PC-3 (cell line): ENCODE data around the gene IL18R1. TPM values are rescaled to one million over a fixed set of nuclear protein-coding genes. Genes with fewer than 3 reads are reported as not detected.

Experiments
- ATAC-seq: fragments of 200-7000 bp; cut with Tn5 transposase; 2 replicates; pipeline ENCODE4 v1.9.1; 2020; ENCODE audit warnings: mild to moderate bottlenecking, moderate library complexity
- BruUV-seq: library from RNA; stranded (reverse); fragments of 400-500 nt; replicated peaks from 2 replicates; lab custom pipeline; 2021; lab: Mats Ljungman, UMichigan
- CTCF ChIA-PET: fragments of 300-600 bp; sonication (Branson Sonifier 250); formaldehyde crosslinking; loops from one replicate; lab custom pipeline; 2022; ENCODE audit warnings: antibody characterized with exemption; lab: Charles Lee
- POLR2A ChIA-PET: fragments of 300-600 bp; sonication (Branson Sonifier 250); formaldehyde crosslinking; loops from one replicate; lab custom pipeline; 2022; ENCODE audit warnings: antibody characterized with exemption; ENCODE audit not compliant: unreplicated experiment; lab: Charles Lee
- DNase-seq: peaks from one replicate; pipeline ENCODE4 v3.0.0-alpha.2; 2015
- H2AFZ ChIP-seq: fragments of 300-600 bp; sonication (generic); 2 replicates; pipeline ENCODE4 v1.6.0; 2016; ENCODE audit warnings: antibody characterized with exemption, low read length
- H3F3A ChIP-seq: fragments of 300-600 bp; sonication (generic); one replicate; pipeline ENCODE4 v1.6.0; 2017; ENCODE audit warnings: antibody characterized with exemption, low read length, control low read depth, mild to moderate bottlenecking; ENCODE audit not compliant: unreplicated experiment
- H3K27ac ChIP-seq: fragments of 300-600 bp; sonication (generic); 2 replicates; pipeline ENCODE4 v1.5.1; 2016; ENCODE audit warnings: mild to moderate bottlenecking, low read length
- H3K27me3 ChIP-seq: fragments of 300-600 bp; sonication (generic); 2 replicates; pipeline ENCODE4 v1.6.1; 2016; ENCODE audit warnings: low read length, mixed read lengths
- H3K36me3 ChIP-seq: fragments of 300-600 bp; sonication (generic); 2 replicates; pipeline ENCODE4 v1.6.1; 2016; ENCODE audit warnings: low read depth, mixed run types, low read length, mixed read lengths
- H3K4me1 ChIP-seq: fragments of 300-600 bp; sonication (generic); 2 replicates; pipeline ENCODE4 v1.5.1; 2016; ENCODE audit warnings: low read length; ENCODE audit not compliant: insufficient read depth
- H3K4me2 ChIP-seq: fragments of 300-600 bp; sonication (generic); 2 replicates; pipeline ENCODE4 v1.6.0; 2016; ENCODE audit warnings: low read length
- H3K4me3 ChIP-seq: fragments of 300-600 bp; sonication (generic); 2 replicates; pipeline ENCODE4 v1.5.1; 2016; ENCODE audit warnings: mild to moderate bottlenecking, low read length, mixed read lengths
- H3K79me2 ChIP-seq: fragments of 300-600 bp; sonication (generic); 2 replicates; pipeline ENCODE4 v1.6.1; 2017; ENCODE audit warnings: low read length, mixed read lengths
- H3K9ac ChIP-seq: fragments of 300-600 bp; sonication (generic); 2 replicates; pipeline ENCODE4 v1.6.0; 2016; ENCODE audit warnings: mild to moderate bottlenecking, low read length
- H3K9me2 ChIP-seq: fragments of 300-600 bp; sonication (generic); replicated peaks from 2 replicates; pipeline ENCODE4 v1.6.1; 2016; ENCODE audit warnings: mixed run types, low read length, mixed read lengths
- H3K9me3 ChIP-seq: fragments of 300-600 bp; sonication (generic); 2 replicates; pipeline ENCODE4 v1.6.1; 2016; ENCODE audit warnings: low read length, mixed read lengths
- H4K20me1 ChIP-seq: fragments of 300-600 bp; sonication (generic); 2 replicates; pipeline ENCODE4 v1.6.1; 2016; ENCODE audit warnings: low read length, mixed read lengths
- EZH2 ChIP-seq: fragments of 300-600 bp; sonication (generic); IDR thresholded peaks from one replicate; pipeline ENCODE4 v1.6.1; 2017; ENCODE audit warnings: antibody characterized with exemption, mild to moderate bottlenecking, low read length; ENCODE audit not compliant: unreplicated experiment
- EZH2phosphoT487 ChIP-seq: fragments of 300-600 bp; sonication (generic); IDR thresholded peaks from 2 replicates; pipeline ENCODE4 v1.6.1; 2018; ENCODE audit warnings: mild to moderate bottlenecking, antibody characterized with exemption, low read length, borderline replicate concordance
- intact Hi-C: fragments of 100-400 bp; cut with micrococcal nuclease; formaldehyde crosslinking; loops from 2 replicates; pipeline ENCODE4 v1.9.0; 2023
- total RNA-seq: library from RNA; depleted of rRNA; stranded (reverse); fragments of >200 nt; gene quantifications from 2 replicates; pipeline ENCODE4 v1.2.3, GENCODE V29; 2014
- TF ChIP-seq, protein P1 (sequence below): fragments of 300-600 bp; sonication (generic); conservative IDR thresholded peaks from 2 replicates; pipeline ENCODE4 v1.5.1; 2017; ENCODE audit warnings: antibody characterized with exemption, low read depth, mild to moderate bottlenecking, low read length

The IL18R1 gene
- total RNA-seq, 1 experiment from 2014 or later = 1.2 TPM

GRCh38 chr2:102392942-102393341 is 37.3 kb downstream of the IL18R1 start:
- Histone ChIP-seq H3K27me3 (no peaks in the 10 kb centered on the region), H3K27ac (no peak overlapping the region), H2AFZ (no peak overlapping the region), H3K4me1 (no peaks in the 10 kb centered on the region), H3K9me3 (no peaks in the 10 kb centered on the region), H3K9ac (no peak overlapping the region), H3K4me3 (no peak overlapping the region), H3K9me2 (no peaks in the 10 kb centered on the region), H3K36me3 (no peaks in the 10 kb centered on the region), H3F3A (no peaks in the 10 kb centered on the region), H3K79me2 (no peaks in the 10 kb centered on the region), H3K4me2 (no peak overlapping the region), H4K20me1 (no peaks in the 10 kb centered on the region)
- intact Hi-C loops = no loop called here
- TF ChIP-seq, protein P1, sequence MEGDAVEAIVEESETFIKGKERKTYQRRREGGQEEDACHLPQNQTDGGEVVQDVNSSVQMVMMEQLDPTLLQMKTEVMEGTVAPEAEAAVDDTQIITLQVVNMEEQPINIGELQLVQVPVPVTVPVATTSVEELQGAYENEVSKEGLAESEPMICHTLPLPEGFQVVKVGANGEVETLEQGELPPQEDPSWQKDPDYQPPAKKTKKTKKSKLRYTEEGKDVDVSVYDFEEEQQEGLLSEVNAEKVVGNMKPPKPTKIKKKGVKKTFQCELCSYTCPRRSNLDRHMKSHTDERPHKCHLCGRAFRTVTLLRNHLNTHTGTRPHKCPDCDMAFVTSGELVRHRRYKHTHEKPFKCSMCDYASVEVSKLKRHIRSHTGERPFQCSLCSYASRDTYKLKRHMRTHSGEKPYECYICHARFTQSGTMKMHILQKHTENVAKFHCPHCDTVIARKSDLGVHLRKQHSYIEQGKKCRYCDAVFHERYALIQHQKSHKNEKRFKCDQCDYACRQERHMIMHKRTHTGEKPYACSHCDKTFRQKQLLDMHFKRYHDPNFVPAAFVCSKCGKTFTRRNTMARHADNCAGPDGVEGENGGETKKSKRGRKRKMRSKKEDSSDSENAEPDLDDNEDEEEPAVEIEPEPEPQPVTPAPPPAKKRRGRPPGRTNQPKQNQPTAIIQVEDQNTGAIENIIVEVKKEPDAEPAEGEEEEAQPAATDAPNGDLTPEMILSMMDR = no peak
- TF ChIP-seq EZH2phosphoT487 (no peak), EZH2 (no peak)
- DNase-seq = no peak
- ChIA-PET POLR2A (interaction anchor here (0.5 kb wide), 1 partner anchor 322 kb away, joined by 3 read pairs; no protein-coding TSS in a partner anchor), CTCF (no interaction called here)
- no TSS peak for BruUV-seq
- no peak for ATAC-seq

GRCh38 chr2:102396012-102396411 is 40.4 kb downstream of the IL18R1 start:
- intact Hi-C loops = no loop called here
- BruUV-seq = no TSS peak
- Histone ChIP-seq H3K27me3 (no peaks in the 10 kb centered on the region), H3K4me2 (no peak overlapping the region), H3K9me2 (no peaks in the 10 kb centered on the region), H3K4me1 (no peaks in the 10 kb centered on the region), H3K9me3 (no peaks in the 10 kb centered on the region), H3K27ac (no peak overlapping the region), H2AFZ (no peak overlapping the region), H3F3A (no peaks in the 10 kb centered on the region), H4K20me1 (no peaks in the 10 kb centered on the region), H3K36me3 (no peaks in the 10 kb centered on the region), H3K9ac (no peak overlapping the region), H3K79me2 (no peaks in the 10 kb centered on the region), H3K4me3 (no peak overlapping the region)
- no peak for TF ChIP-seq EZH2phosphoT487
- no peak for TF ChIP-seq EZH2
- TF ChIP-seq, protein P1 = no peak
- DNase-seq (no peak), ATAC-seq (no peak)
- CTCF ChIA-PET = no interaction called here
- POLR2A ChIA-PET = no interaction called here

- Histone ChIP-seq H3K4me1 (no peaks in the 10 kb centered on the region), H3K27me3 (no peaks in the 10 kb centered on the region), H3K36me3 (no peaks in the 10 kb centered on the region), H3K9me3 (no peaks in the 10 kb centered on the region), H3K4me3 (no peak overlapping the region), H3K9me2 (no peaks in the 10 kb centered on the region), H3K79me2 (no peaks in the 10 kb centered on the region), H3K4me2 (no peak overlapping the region), H3F3A (no peaks in the 10 kb centered on the region), H3K9ac (no peak overlapping the region), H4K20me1 (no peaks in the 10 kb centered on the region), H3K27ac (no peak overlapping the region), H2AFZ (no peak overlapping the region)
- intact Hi-C loops = no loop called here
- BruUV-seq = no TSS peak
- no peak for ATAC-seq
- CTCF ChIA-PET = no interaction called here
- POLR2A ChIA-PET = no interaction called here
- DNase-seq = no peak
- no peak for TF ChIP-seq EZH2phosphoT487
- TF ChIP-seq EZH2 = no peak
- TF ChIP-seq, protein P1 = no peak
Measured at GRCh38 chr2:102397209-102397608, 41.6 kb downstream of the IL18R1 start.
